CD4-positive, alpha-beta T cell treated with Interleukin-15 for 1 hour (primary cell): ENCODE results near the gene GAL3ST1.
"Not testable (repeated sequence)": the region's sequence is repeated elsewhere in the genome, so short reads cannot be mapped to it uniquely, and the experiment has no call there.

Experiments
- DNase-seq: peaks from one replicate; pipeline ENCODE4 v3.0.0-alpha.2; 2020

The GAL3ST1 gene

GRCh38 chr22:30562366-30562765 lies 12.1 kb downstream of the GAL3ST1 start:
- no peak for DNase-seq

GRCh38 chr22:30561402-30562189 lies 12.9 kb downstream of the GAL3ST1 start:
- DNase-seq: no peak

- DNase-seq: not testable (repeated sequence)
These were observed 13.7 kb downstream of the GAL3ST1 start for GRCh38 chr22:30560643-30561202.

GRCh38 chr22:30559889-30560288 lies 14.6 kb downstream of the GAL3ST1 start:
- DNase-seq: no peak

GRCh38 chr22:30557243-30557642 lies 17.2 kb downstream of the GAL3ST1 start:
- no peak for DNase-seq

GRCh38 chr22:30556388-30556787 lies 18.1 kb downstream of the GAL3ST1 start:
- DNase-seq: no peak

- no peak for DNase-seq
These were observed 18.9 kb downstream of the GAL3ST1 start for GRCh38 chr22:30555282-30556210.

GRCh38 chr22:30553971-30554370 lies 20.5 kb downstream of the GAL3ST1 start:
- DNase-seq: no peak

- no peak for DNase-seq
These were observed 21.7 kb downstream of the GAL3ST1 start for GRCh38 chr22:30552719-30553118.

GRCh38 chr22:30551813-30552212 lies 22.7 kb downstream of the GAL3ST1 start:
- DNase-seq: not testable (repeated sequence)

- DNase-seq: no peak
These were observed 27.3 kb downstream of the GAL3ST1 start for GRCh38 chr22:30547188-30547587.

- no peak for DNase-seq
These were observed 27.8 kb downstream of the GAL3ST1 start, which contains the start of gene SEC14L6 for GRCh38 chr22:30546616-30547015. SEC14L6 (minus strand) TSS chr22:30546741; CDS start chr22:30546682, 59 bp downstream.

- DNase-seq: no peak
These were observed 31.7 kb downstream of the GAL3ST1 start for GRCh38 chr22:30542811-30543188.

- DNase-seq: no peak
These were observed 32.3 kb downstream of the GAL3ST1 start for GRCh38 chr22:30541961-30542810.

- not testable (repeated sequence) for DNase-seq
These were observed 33.0 kb downstream of the GAL3ST1 start for GRCh38 chr22:30541511-30541910.

GRCh38 chr22:30539368-30539767 lies 35.1 kb downstream of the GAL3ST1 start:
- no peak for DNase-seq

GRCh38 chr22:30538280-30538679 lies 36.2 kb downstream of the GAL3ST1 start:
- no peak for DNase-seq

GRCh38 chr22:30537083-30537731 lies 37.3 kb downstream of the GAL3ST1 start:
- no peak for DNase-seq

- DNase-seq: no peak
These were observed 39.3 kb downstream of the GAL3ST1 start for GRCh38 chr22:30535182-30535581.

- no peak for DNase-seq
These were observed 42.5 kb downstream of the GAL3ST1 start for GRCh38 chr22:30531651-30532608.

- no peak for DNase-seq
These were observed 47.8 kb downstream of the GAL3ST1 start for GRCh38 chr22:30526656-30527055.
